Epidermal melanocyte (primary cell): ENCODE measurements around the gene COBL.
A peak's percentile ranks its signal among the peaks of the same experiment; 100 is the strongest.

ENCODE experiments used
- DNase-seq: peaks from one replicate; pipeline ENCODE4 v3.0.0; 2011; ENCODE audit warnings: low spot score; ENCODE audit not compliant: insufficient read length

The COBL gene

GRCh38 chr7:51058764-51059163 is 257.8 kb downstream of the COBL start:
- no peak for DNase-seq

DNA sequence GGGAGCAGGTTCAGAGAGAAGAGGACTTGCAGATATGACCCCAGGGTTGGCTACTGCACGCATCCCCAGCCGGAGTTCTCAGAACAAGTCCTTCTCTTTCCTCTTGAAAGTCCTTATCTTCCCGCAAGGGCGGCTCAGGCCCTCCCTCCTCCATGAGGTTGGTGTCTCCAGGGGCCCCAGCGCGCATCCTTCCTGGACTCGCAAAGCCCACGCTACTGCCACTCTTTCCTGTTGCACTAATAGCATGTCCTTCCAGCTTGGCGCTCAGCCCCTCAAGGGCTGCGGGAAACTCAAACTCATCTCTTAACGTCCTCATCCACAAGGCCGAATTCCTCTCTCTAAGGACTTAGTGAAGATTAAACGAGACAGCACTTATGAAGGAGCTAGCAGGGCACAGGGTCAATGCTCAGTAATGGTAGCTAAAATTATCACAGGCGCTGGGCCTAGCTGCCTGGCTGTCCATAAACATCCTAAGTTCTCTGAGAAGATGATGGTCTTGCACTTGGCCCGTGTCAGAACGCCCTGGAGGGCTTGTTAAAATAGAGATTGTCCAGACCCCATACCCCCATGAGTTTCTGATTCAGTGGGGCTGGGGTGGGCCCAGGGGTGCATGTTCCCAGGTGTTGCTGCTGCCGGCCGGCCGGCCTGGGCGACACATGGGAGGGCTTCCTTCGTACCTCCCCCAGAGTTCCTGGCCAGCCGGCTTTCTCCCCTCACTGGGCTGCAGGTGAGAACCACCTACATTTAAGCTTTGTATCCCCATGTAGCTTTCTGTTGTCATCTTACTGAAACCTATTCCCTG is 261.4 kb downstream of the COBL start:
- DNase-seq = no peak

GRCh38 chr7:51054231-51054630 is 262.4 kb downstream of the COBL start:
- DNase-seq = no peak

DNA sequence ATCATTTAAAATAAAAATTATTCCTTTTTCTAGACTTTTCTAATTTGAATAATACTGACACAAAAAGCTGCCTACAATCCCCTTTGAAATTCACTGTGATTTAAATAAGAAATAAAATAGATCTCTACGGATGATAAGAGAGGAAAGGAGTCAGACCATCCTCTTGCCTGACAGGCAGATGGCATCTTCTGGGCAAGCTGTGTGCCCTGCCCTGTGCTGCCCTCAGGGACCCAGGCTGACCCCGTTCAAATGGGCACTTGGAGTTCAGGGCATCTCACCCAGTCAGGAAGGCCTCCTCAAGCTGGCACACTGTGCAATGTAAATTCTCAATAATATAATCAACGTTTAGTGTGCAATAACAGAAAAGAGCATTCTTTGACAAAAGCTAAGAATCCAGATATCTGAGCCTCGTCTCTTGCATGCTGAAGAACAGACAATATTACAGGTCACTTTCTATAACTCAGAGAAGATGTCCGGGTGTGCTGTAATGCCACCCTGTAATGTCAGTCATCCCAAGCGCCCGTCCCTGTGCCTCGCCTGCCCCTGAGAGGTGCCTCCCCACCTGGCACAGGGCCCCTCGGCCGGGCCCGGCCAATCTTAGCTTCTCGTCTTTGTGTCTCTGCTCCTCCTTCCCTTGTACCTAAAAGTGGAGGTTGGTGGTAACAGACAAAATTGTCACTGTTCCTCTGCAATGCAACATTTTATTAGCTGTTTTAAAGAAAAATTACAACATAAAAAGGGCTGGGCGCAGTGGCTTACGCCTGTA is 263.3 kb downstream of the COBL start:
- DNase-seq = no peak

DNA sequence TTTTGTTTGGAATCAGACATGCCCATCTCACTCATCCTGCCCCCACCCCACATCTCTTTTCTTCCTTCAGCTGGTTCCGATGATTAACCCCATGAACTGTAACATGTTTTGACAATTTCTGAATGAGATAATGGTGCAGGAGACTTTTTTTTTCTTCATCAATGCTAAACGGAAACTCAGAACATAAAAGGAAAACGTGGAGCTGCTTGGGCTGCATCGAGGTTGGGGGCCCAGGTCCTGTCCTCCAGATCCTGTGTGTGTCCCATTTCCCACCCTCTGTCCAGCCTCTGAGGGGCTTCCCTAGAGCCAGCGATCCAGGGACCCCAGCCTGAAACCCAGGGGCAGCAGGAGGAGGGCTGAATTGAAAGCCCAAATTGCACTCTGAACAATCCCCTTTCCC is 270.1 kb downstream of the COBL start:
- no peak for DNase-seq

- DNase-seq = no peak
Observed at GRCh38 chr7:51046103-51046466, 270.5 kb downstream of the COBL start.

GRCh38 chr7:51045319-51046102 is 271.1 kb downstream of the COBL start:
- no peak for DNase-seq

DNA sequence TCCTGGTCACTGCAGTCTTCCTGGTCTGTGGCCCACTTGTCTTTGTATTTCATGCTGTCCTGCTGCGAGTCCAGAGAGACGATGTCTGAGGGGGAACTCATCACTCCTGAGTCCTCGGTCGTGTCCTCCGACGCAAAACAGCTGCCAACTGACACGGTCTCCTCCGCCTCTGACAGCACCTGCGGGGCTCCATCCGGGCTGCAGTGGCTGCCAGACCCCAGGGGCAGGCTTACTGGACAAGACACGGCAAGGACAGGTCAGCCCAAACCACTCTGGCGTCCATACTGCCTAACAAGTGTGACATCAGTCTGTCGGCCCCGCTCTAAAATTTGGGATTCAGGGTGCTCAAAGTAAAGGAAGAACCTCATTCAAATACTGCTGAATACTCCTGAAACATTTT is 273.1 kb downstream of the COBL start:
- DNase-seq = no peak

- DNase-seq = no peak
Observed at GRCh38 chr7:51040787-51041186, 275.8 kb downstream of the COBL start.

GRCh38 chr7:51038573-51038972 is 278.0 kb downstream of the COBL start:
- no peak for DNase-seq

DNA sequence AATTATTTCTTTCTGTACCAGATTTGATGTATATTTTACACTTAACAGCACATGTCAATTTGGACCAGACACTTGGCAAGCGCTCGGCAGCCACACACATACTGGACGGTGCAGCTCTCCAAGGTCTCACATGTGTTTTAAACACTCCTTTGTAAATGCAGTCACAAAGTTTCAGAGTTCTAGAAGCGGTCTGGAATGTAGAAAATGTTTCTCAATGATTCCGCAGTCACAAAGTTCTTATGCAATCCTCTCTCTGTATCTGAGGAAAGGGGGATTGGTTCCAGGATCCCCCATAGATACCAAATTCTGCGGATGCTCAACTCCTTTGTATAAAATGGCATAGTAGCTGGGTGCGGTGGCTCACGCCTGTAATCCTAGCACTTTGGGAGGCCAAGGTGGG is 280.9 kb downstream of the COBL start:
- no peak for DNase-seq

GRCh38 chr7:51034521-51035264 is 281.9 kb downstream of the COBL start:
- peak; percentile 52 for DNase-seq

GRCh38 chr7:51033727-51034520 is 282.7 kb downstream of the COBL start:
- DNase-seq = no peak

DNA sequence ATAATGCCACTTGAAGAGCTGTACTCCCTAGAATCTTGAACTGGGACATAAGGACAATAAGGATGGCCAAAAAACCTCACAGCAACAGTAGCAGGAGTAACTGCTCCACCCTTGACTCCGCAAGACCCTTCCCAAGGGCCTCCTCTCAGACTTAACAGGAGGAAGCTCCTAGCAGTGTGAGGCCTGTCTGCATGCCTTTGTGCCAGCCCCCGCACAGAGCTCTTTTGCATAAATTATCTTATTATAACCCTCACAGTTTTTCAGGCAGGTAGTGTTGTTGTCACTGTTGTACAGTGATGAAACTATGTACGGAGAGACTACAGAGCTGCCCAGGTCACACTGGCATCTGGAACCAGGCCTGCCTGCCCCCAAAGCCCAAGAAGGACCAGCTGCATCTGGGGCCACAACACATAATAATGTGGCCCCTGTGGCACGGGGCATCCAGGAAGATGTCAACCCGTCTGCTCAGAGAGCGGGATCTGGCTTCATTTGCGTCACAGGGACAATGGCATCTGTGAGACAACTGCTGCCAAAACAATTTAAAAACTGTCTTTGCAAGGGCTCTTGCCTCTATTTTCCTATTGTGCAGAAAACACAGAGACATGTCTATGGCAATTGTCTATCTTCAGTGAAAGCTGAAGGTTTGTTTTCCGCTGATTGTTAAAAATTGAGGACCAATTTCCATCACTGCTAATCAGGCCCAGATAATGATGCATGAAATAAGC is 284.7 kb downstream of the COBL start:
- DNase-seq = no peak

GRCh38 chr7:51031216-51031615 is 285.4 kb downstream of the COBL start:
- no peak for DNase-seq

- no peak for DNase-seq
Observed at GRCh38 chr7:51029701-51030191, 286.9 kb downstream of the COBL start.

DNA sequence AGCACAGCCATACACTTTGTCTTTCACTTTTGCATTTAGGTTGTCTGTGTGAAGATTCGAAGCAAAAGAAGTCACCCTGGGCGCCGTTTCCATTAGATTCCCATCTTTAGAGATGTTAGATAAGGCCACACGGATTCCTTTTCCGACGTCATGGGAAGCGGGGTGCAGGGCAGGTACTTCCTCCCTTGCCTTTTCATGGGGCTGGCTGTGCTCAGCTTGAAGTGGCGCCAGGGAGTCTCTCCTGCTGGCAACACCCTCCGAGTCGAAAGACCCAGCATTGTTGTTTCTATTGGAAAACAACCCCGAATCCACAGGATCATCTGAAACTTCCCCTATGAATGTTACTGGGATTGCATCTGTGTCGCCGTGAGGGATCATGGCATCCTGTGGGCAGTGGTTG is 287.5 kb downstream of the COBL start:
- no peak for DNase-seq

DNA sequence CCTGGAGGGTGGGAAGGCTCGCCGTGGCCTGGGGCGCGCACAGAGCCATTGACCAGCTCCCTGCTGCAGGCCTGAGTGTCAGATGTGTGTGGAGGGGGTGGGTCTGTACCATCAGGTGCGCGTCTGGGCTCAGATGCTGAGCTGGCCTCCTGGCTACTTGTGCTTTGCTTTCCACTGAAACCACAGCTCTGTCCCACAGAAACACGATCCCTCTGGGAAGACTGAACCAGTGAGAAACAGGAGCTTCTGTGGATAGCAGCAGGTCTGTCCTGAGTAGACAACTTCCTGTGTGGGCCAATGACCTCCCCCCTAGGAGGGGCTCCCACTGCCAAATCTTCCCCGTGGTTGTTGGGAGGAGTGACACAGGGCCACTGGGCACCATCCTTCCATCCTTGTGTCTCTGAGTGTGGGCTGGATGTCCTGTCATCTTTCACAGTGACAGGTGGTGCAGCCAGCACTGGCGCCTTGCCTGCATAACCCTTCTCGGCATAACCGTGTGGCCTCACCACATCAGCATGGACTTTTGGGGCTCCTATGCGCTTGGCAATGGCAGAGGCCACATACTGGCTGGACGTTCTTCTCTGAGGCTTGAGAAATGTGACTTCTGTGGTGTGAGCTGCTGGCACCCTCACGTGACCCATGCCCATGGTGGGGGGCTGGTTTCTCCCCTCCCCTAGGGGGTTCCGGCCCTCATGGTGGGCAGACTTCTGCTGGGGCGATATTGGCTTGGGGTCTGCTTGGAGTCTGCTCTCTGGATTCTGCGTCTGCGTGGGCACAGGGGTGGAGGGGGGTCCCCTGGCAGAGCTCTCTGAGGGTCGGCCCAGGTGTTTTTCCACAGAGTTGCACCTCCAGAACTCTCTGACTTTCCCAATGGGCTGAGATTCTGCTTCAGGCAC is 288.4 kb downstream of the COBL start:
- DNase-seq = no peak
